IMR-90 (cell line): ENCODE data around the gene CAMK2D. TPM values are rescaled to one million over a fixed set of nuclear protein-coding genes. Genes with fewer than 3 reads are reported as not detected.

Source experiments
- ATAC-seq: fragments of 200-7000 bp; cut with Tn5 transposase; 2 replicates; pipeline ENCODE4 v1.9.1; 2020; ENCODE audit warnings: low read depth, mild to moderate bottlenecking, moderate library complexity
- BruUV-seq: library from RNA; stranded (reverse); fragments of 400-500 nt; replicated peaks from 2 replicates; lab custom pipeline; 2021; lab: Mats Ljungman, UMichigan
- CTCF ChIA-PET: fragments of 300-600 bp; formaldehyde crosslinking; extraction: SDS; loops from one replicate; lab custom pipeline; 2021; ENCODE audit warnings: antibody characterized with exemption; lab: Yijun Ruan, JAX
- POLR2A ChIA-PET: fragments of 300-600 bp; sonication (Branson Sonifier 250); formaldehyde crosslinking; loops from one replicate; lab custom pipeline; 2022; ENCODE audit warnings: antibody characterized with exemption; ENCODE audit not compliant: unreplicated experiment; lab: Charles Lee
- DNase-seq: peaks from one replicate; pipeline ENCODE4 v3.0.0; 2013
- H2AFZ ChIP-seq: replicated peaks from 2 replicates; pipeline ENCODE3; 2013; ENCODE audit warnings: low read length, mild to moderate bottlenecking; ENCODE audit not compliant: poor library complexity
- H2AK5ac ChIP-seq: 2 replicates; pipeline ENCODE4 v1.6.1; 2013; ENCODE audit warnings: low read depth, low read length, inconsistent platforms
- H2AK9ac ChIP-seq: replicated peaks from 2 replicates; pipeline ENCODE3; 2013; ENCODE audit warnings: mild to moderate bottlenecking, low read depth, low read length, moderate library complexity; ENCODE audit not compliant: poor library complexity
- H2BK120ac ChIP-seq: 2 replicates; pipeline ENCODE4 v1.6.1; 2013; ENCODE audit warnings: low read depth, low read length, inconsistent platforms
- H2BK15ac ChIP-seq: 3 replicates; pipeline ENCODE4 v1.6.1; 2013; ENCODE audit warnings: low read depth, low read length, inconsistent platforms
- H2BK20ac ChIP-seq: 2 replicates; pipeline ENCODE4 v1.6.1; 2013; ENCODE audit warnings: low read depth, mild to moderate bottlenecking, inconsistent platforms, low read length, moderate library complexity
- H2BK5ac ChIP-seq: 2 replicates; pipeline ENCODE4 v1.6.1; 2013; ENCODE audit warnings: mild to moderate bottlenecking, low read depth, low read length, inconsistent platforms; ENCODE audit not compliant: poor library complexity, severe bottlenecking
- H3K14ac ChIP-seq: replicated peaks from 2 replicates; pipeline ENCODE4 v1.6.1; 2013; ENCODE audit warnings: low read depth, low read length, inconsistent platforms
- H3K18ac ChIP-seq: 2 replicates; pipeline ENCODE4 v1.6.1; 2013; ENCODE audit warnings: low read depth, low read length, control low read depth
- H3K23ac ChIP-seq: 2 replicates; pipeline ENCODE4 v1.6.1; 2013; ENCODE audit warnings: low read depth, low read length, inconsistent platforms
- H3K27ac ChIP-seq: 2 replicates; pipeline ENCODE4 v1.5.1; 2013; ENCODE audit warnings: mild to moderate bottlenecking, control low read depth, low read length; ENCODE audit not compliant: insufficient read depth
- H3K27me3 ChIP-seq: 2 replicates; pipeline ENCODE4 v1.6.1; 2013; ENCODE audit warnings: low read length; ENCODE audit not compliant: control insufficient read depth, insufficient read depth
- H3K36me3 ChIP-seq: 2 replicates; pipeline ENCODE4 v1.6.1; 2013; ENCODE audit warnings: low read length, mixed read lengths; ENCODE audit not compliant: control insufficient read depth, insufficient read depth
- H3K4ac ChIP-seq: 2 replicates; pipeline ENCODE4 v1.6.1; 2013; ENCODE audit warnings: low read depth, low read length, inconsistent platforms
- H3K4me1 ChIP-seq: 2 replicates; pipeline ENCODE4 v1.6.1; 2013; ENCODE audit warnings: low read length, mixed read lengths; ENCODE audit not compliant: control insufficient read depth, insufficient read depth
- H3K4me2 ChIP-seq: 2 replicates; pipeline ENCODE4 v1.6.1; 2013; ENCODE audit warnings: low read depth, mild to moderate bottlenecking, control low read depth, low read length, moderate library complexity
- H3K4me3 ChIP-seq: 2 replicates; pipeline ENCODE4 v1.5.1; 2013; ENCODE audit warnings: low read depth, mild to moderate bottlenecking, control low read depth, low read length, moderate library complexity; ENCODE audit not compliant: insufficient read depth
- H3K56ac ChIP-seq: 2 replicates; pipeline ENCODE4 v1.6.1; 2013; ENCODE audit warnings: low read length, inconsistent platforms; ENCODE audit not compliant: insufficient read depth; ENCODE audit errors: extremely low read depth
- H3K79me1 ChIP-seq, 2 experiments: 2 replicates each; pipeline ENCODE4 v1.6.1; 2013; ENCODE audit warnings: low read length in 2 of 2, inconsistent platforms in 1 of 2, low read depth in 1 of 2
- H3K9ac ChIP-seq: 2 replicates; pipeline ENCODE4 v1.6.1; 2013; ENCODE audit warnings: low read depth, low read length, control low read depth
- H3K9me1 ChIP-seq: 2 replicates; pipeline ENCODE4 v1.6.1; 2013; ENCODE audit warnings: low read length, inconsistent platforms; ENCODE audit not compliant: insufficient read depth
- H3K9me3 ChIP-seq: 2 replicates; pipeline ENCODE4 v1.6.1; 2013; ENCODE audit warnings: low read length; ENCODE audit not compliant: control insufficient read depth, insufficient read depth
- H4K20me1 ChIP-seq: 2 replicates; pipeline ENCODE4 v1.6.1; 2013; ENCODE audit warnings: low read length, inconsistent platforms; ENCODE audit not compliant: insufficient read depth
- H4K5ac ChIP-seq: 2 replicates; pipeline ENCODE4 v1.6.1; 2013; ENCODE audit warnings: mild to moderate bottlenecking, low read depth, low read length, control low read depth
- H4K8ac ChIP-seq, 2 experiments: 2 replicates each; pipeline ENCODE4 v1.6.1; 2013; ENCODE audit warnings: low read depth in 2 of 2, low read length in 2 of 2, control low read depth in 1 of 2, inconsistent platforms in 1 of 2
- H4K91ac ChIP-seq: 2 replicates; pipeline ENCODE4 v1.6.1; 2013; ENCODE audit warnings: low read depth, low read length, inconsistent platforms; ENCODE audit not compliant: insufficient read depth
- BHLHE40 ChIP-seq: fragments of 150-350 bp; IDR thresholded peaks from 2 replicates; pipeline ENCODE4 v1.6.1; 2016; ENCODE audit warnings: mild to moderate bottlenecking, low read depth, low read length
- CEBPB ChIP-seq: IDR thresholded peaks from 2 replicates; pipeline ENCODE4 v1.6.1; 2012; ENCODE audit warnings: low read depth, low read length, improper control_type of control experiment
- CHD1 ChIP-seq: IDR thresholded peaks from 2 replicates; pipeline ENCODE4 v1.6.1; 2012; ENCODE audit warnings: low read depth, low read length, improper control_type of control experiment
- CTCF ChIP-seq: conservative IDR thresholded peaks from 2 replicates; pipeline ENCODE4 v1.5.1; 2012; ENCODE audit warnings: mild to moderate bottlenecking, low read depth, low read length, improper control_type of control experiment
- ELK1 ChIP-seq: fragments of 150-350 bp; IDR thresholded peaks from 2 replicates; pipeline ENCODE4 v1.6.1; 2016; ENCODE audit warnings: low read depth, mild to moderate bottlenecking, low read length, moderate library complexity, borderline replicate concordance
- FOS ChIP-seq: fragments of 150-350 bp; IDR thresholded peaks from 2 replicates; pipeline ENCODE4 v1.6.1; 2016; ENCODE audit warnings: low read depth, low read length
- MAFK ChIP-seq: IDR thresholded peaks from 2 replicates; pipeline ENCODE4 v1.6.1; 2012; ENCODE audit warnings: low read depth, low read length, improper control_type of control experiment
- MAZ ChIP-seq: IDR thresholded peaks from 2 replicates; pipeline ENCODE4 v1.6.1; 2012; ENCODE audit warnings: low read depth, mild to moderate bottlenecking, low read length, improper control_type of control experiment, moderate library complexity, borderline replicate concordance
- MXI1 ChIP-seq: IDR thresholded peaks from 2 replicates; pipeline ENCODE4 v1.6.1; 2012; ENCODE audit warnings: low read depth, mild to moderate bottlenecking, low read length, moderate library complexity, borderline replicate concordance
- NFE2L2 ChIP-seq: fragments of 150-350 bp; IDR thresholded peaks from 2 replicates; pipeline ENCODE4 v1.6.1; 2016; ENCODE audit warnings: low read depth, mild to moderate bottlenecking, low read length
- POLR2A ChIP-seq: IDR thresholded peaks from 2 replicates; pipeline ENCODE4 v1.6.1; 2012; ENCODE audit warnings: mild to moderate bottlenecking, low read depth, low read length
- RAD21 ChIP-seq: IDR thresholded peaks from 2 replicates; pipeline ENCODE4 v1.6.1; 2012; ENCODE audit warnings: low read length, improper control_type of control experiment
- RCOR1 ChIP-seq: IDR thresholded peaks from 2 replicates; pipeline ENCODE4 v1.6.1; 2012; ENCODE audit warnings: mild to moderate bottlenecking, low read length, improper control_type of control experiment; ENCODE audit not compliant: insufficient replicate concordance
- RFX5 ChIP-seq: IDR thresholded peaks from 2 replicates; pipeline ENCODE4 v1.8.0; 2012; ENCODE audit warnings: low read depth, mild to moderate bottlenecking, low read length, moderate library complexity
- SMC3 ChIP-seq: fragments of 150-350 bp; IDR thresholded peaks from 2 replicates; pipeline ENCODE4 v1.6.1; 2016; ENCODE audit warnings: low read depth, mild to moderate bottlenecking, antibody characterized with exemption, low read length, moderate library complexity
- USF2 ChIP-seq: fragments of 150-350 bp; IDR thresholded peaks from 2 replicates; pipeline ENCODE4 v1.6.1; 2017; ENCODE audit warnings: mild to moderate bottlenecking, antibody characterized with exemption, low read length, low read depth
- WGBS, 2 experiments: methylation state at CpG; one replicate each; pipeline versions ENCODE4 v1.1.5 to v1.1.7; 2013; ENCODE audit warnings: missing lambda C conversion rate in 2 of 2; ENCODE audit not compliant: insufficient read length in 1 of 2; ENCODE audit errors: extremely low coverage in 2 of 2; 5-methylcytosine and 5-hydroxymethylcytosine counted together
- dilution Hi-C: fragments of 300-500 bp; cut with HindIII; formaldehyde crosslinking; loops from one replicate; pipeline ENCODE4 v1.14.3; 2018; ENCODE audit warnings: low sequenced_read_pairs; ENCODE audit not compliant: unreplicated experiment
- in situ Hi-C: fragments of 300-500 bp; cut with MboI; formaldehyde crosslinking; loops from 3 replicates; pipeline ENCODE4 v1.14.3; 2019; ENCODE audit warnings: low sequenced_read_pairs, inconsistent platforms, mixed read lengths
- intact Hi-C: fragments of 100-400 bp; cut with micrococcal nuclease; formaldehyde crosslinking; loops from 2 replicates; pipeline ENCODE4 v1.10.0; 2022
- polyA plus RNA-seq, 3 experiments: library from polyadenylated mRNA; depleted of rRNA; stranded (reverse); fragments of >200 nt; gene quantifications; 2 replicates each; pipeline ENCODE4 v1.2.3, GENCODE V29; 2012; ENCODE audit warnings: low replicate concordance in 1 of 3
- total RNA-seq: library from RNA; depleted of rRNA; stranded (reverse); fragments of >200 nt; gene quantifications from 2 replicates; pipeline ENCODE4 v1.2.3, GENCODE V29; 2012

The CAMK2D gene
- total and polyA plus RNA-seq, 2 of the 4 experiments (the other 2 are of a cell fraction) = 44.6 to 156 TPM

- no peak for ATAC-seq
- no peak overlapping the region for H3K14ac ChIP-seq
- no peak overlapping the region for H2AK5ac ChIP-seq
- TF ChIP-seq ELK1 = no peak
- TF ChIP-seq RFX5 = no peak
- TF ChIP-seq MAFK = no peak
- no peak for TF ChIP-seq USF2
- TF ChIP-seq BHLHE40 = no peak
- TF ChIP-seq NFE2L2 = no peak
- TF ChIP-seq CEBPB = no peak
- TF ChIP-seq MXI1 = no peak
- no peak for TF ChIP-seq MAZ
- no peak for TF ChIP-seq FOS
- no peak for TF ChIP-seq SMC3
- TF ChIP-seq CHD1 = no peak
- no peak for TF ChIP-seq POLR2A
- TF ChIP-seq CTCF = no peak
- TF ChIP-seq RCOR1 = no peak
- TF ChIP-seq RAD21 = no peak
- dilution Hi-C loops = no loop called here
- no peak overlapping the region for H3K56ac ChIP-seq
- no peak overlapping the region for H2BK5ac ChIP-seq
- no peak overlapping the region for H2BK20ac ChIP-seq
- peaks cover 31 to 46% of the 10 kb centered on the region in 2 experiments for H3K79me1 ChIP-seq
- H2AFZ ChIP-seq = no peak overlapping the region
- no peak overlapping the region for H4K5ac ChIP-seq
- POLR2A ChIA-PET = no interaction called here
- no peak overlapping the region for H3K9ac ChIP-seq
- no CpG with 5 or more reads among the region's 2 CpGs for WGBS, 2 experiments
- H3K27me3 ChIP-seq = no peaks in the 10 kb centered on the region
- BruUV-seq = no TSS peak
- H3K4me2 ChIP-seq = no peak overlapping the region
- H3K4me1 ChIP-seq = peaks cover 2% of the 10 kb centered on the region; the same call in 1 of the 2 replicates
- intact Hi-C loops = no loop called here
- CTCF ChIA-PET = no interaction called here
- H3K23ac ChIP-seq = no peak overlapping the region
- H3K4ac ChIP-seq = no peak overlapping the region
- no peak overlapping the region for H4K91ac ChIP-seq
- in situ Hi-C loops = no loop called here
- no peak for DNase-seq
- no peak overlapping the region for H3K18ac ChIP-seq
- H3K9me1 ChIP-seq = no peaks in the 10 kb centered on the region
- no peaks in the 10 kb centered on the region for H3K9me3 ChIP-seq
- no peak overlapping the region for H3K4me3 ChIP-seq
- no peak overlapping the region for H2BK15ac ChIP-seq
- peaks cover 3% of the 10 kb centered on the region; the same call in 1 of the 2 replicates for H4K20me1 ChIP-seq
- H3K36me3 ChIP-seq = 0 out of 2 replicates have a peak, but pooled peaks cover 2% of the 10 kb centered on the region
- H2BK120ac ChIP-seq = no peak overlapping the region
- H2AK9ac ChIP-seq = no peak overlapping the region
- no peak overlapping the region for H4K8ac ChIP-seq
- no peak overlapping the region for H3K27ac ChIP-seq
These were observed 139.9 kb downstream of the CAMK2D start for GRCh38 chr4:113621633-113622032.
